HG02759 (cell line): Measurements from ENCODE around the gene CUL7.
"Not testable (repeated sequence)": the region's sequence is repeated elsewhere in the genome, so short reads cannot be mapped to it uniquely, and the experiment has no call there.

Experiments
- ATAC-seq: cut with Tn5 transposase; IDR thresholded peaks from one replicate; pipeline ENCODE4 v1.9.1; 2021; ENCODE audit warnings: mild to moderate bottlenecking, moderate library complexity; ENCODE audit not compliant: unreplicated experiment

Gene CUL7

DNA sequence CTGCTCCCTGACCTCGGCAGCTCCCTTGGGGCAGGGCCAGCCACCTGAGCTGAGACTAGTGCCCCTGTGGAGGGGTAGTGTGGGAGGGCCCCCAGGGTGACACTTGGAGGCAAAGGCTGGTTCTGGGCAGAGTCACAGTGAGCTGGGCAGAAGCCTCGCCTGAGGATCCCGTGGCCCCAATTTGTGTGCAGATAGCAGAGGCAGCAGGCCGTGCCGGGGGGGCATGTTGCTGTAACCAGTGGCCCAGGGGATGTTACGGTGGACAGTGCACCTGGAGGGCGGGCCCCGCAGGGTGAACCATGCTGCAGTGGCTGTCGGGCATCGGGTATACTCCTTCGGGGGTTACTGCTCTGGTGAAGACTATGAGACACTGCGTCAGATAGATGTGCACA is 36.7 kb downstream of the CUL7 start:
- no peak for ATAC-seq

DNA sequence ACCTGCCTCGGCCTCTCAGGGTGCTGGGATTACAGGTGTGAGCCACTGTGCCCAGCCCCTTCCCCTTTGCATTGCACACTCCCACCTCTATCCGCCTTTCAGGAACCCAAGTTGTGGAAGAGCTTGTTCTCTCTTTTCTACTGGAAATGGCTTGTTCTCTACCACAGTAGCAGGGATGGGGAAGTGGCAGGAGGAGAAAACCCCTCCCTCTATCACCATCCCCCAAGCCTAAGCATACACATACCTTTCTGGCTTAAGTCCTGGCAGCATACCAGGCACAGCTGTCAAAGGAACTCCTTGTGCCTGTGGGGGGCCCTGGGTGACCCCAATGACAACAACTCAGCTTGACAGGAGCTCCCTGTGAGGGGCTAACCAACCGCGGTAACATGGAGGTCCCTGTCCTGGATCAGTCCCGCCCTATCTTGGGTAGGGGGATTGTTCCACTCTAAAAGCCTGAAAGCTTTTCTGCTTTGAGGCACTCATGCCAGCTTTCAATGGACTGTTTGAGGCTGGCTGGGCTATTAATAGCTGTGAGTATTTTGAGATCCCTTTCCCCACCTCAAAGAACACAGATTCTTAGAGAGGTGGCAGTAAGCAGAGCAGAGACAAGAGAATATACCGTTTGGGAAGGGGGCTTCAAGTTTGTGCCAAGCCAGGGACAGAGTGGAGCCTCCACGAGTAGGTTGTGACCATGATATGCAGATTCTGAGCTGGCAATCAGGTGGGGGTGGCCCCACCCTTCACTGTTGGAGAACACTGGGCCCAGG is 37.3 kb downstream of the CUL7 start:
- no peak for ATAC-seq

DNA sequence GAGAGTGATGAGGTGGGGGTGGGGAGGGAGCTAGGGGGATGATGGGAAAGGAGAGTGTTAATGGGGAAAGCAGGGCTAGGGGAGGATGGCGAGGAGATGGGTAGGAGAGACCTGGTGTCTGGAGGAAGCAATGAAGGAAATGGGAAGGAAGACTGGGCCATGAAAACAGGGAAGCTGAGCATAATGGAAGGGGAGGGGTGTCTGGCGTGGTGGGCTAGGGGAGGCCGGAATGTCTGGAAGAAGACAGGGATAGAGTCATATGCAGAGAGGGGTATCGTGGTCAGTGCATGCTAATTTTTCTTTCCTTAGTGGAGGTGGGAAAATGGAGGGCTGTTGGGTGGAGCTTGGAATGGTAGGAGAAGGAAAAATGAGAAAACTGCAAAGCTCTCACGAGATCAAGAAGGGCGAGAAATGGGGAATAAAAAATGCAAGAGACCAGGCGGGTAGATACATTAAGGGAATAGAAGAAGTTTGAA is 39.2 kb downstream of the CUL7 start:
- no peak for ATAC-seq

DNA sequence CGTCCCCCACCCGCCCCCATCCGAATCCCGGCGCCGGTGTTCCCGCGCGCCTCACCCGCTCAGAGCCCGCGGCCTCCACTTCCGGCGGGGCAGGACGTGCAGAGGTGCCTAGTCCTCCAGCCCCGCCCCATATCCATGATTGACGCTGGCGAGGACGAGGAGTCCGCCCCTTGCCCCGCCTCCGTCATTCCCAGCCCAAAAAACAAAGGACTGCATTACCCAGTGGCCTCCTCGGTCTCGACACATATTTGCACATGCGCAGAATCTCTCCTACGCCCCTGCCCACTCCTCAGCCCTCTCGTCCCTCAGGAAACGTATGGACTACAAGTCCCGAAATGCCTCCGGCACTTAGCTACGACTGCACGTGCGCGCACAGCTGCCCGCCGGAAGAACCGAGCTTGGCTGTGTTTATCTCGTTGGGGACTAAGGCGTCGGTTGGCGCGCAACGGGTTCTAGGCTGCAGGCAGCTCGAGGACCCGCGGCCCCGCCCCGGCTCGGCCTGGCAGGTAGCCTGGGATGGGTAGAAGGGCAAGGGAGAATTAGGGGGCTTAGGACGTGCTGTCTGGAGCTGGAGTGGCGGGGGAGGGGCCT is 39.7 kb downstream of the CUL7 start, which contains the start of the genes KLHDC3 and MEA1:
TSS of gene KLHDC3 (plus strand) at position 407 of the 591 bp plus-strand sequence. CDS start 2,944 bp downstream, outside the sequence.
TSS of gene MEA1 (minus strand) at position 104 of the 591 bp plus-strand sequence. CDS start 133 bp downstream, outside the sequence.
- ATAC-seq, result peak; percentile 90

DNA sequence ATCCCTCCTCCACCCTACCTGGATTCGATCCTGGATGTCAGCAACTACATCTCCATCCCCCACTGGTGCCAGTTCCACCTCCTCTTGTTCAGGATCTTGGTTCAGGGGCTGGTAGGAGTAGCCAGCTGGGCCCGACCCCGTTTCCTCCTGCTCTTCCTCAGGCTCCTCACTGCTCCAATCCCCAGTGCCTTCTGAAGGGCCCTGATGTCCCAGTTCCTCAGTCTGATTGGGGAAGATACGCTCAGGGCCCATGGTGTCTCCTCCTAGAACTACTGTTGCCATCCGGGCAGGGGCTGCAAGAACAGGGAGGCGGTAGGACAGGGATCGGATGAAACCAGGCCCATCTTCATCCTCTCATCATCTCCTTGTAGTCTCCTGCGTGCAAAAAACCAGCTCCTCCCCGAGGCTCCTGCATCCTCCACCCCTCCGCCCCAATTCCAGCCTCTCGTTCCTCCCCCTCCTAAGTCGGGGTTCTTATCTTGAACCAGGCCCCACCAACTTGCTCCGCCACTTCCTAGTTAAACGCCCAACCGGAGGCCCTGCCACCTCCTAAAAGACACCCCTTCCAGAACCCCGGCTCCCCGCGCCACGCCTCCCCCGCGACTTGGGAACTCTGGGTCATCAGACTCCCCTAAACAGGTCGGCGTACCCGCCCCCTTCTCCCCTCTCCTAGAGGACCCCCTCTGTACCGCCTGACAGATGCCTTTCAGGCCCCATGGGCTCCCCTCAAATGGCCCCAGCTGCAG is 40.4 kb downstream of the CUL7 start:
- peak; percentile 4 for ATAC-seq

DNA sequence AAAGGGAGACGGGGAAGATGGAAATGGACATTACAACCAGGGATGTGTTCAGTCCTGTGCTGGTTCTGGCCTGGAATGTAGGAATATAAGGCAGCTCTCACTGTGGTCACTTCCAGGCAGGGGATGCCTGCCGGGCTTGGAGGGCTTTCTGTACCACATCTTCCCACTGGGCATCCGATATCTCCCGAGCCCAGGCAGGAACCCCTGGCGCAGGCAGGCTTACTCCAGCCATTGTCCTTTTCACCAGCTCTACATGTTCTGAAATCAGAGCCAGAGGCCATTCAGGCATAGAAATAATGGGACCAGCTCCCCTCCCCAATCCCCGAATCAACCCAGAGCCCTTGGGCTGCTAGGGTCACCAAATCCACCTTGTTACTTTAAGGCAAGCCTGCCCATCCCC is 41.3 kb downstream of the CUL7 start:
- no peak for ATAC-seq

DNA sequence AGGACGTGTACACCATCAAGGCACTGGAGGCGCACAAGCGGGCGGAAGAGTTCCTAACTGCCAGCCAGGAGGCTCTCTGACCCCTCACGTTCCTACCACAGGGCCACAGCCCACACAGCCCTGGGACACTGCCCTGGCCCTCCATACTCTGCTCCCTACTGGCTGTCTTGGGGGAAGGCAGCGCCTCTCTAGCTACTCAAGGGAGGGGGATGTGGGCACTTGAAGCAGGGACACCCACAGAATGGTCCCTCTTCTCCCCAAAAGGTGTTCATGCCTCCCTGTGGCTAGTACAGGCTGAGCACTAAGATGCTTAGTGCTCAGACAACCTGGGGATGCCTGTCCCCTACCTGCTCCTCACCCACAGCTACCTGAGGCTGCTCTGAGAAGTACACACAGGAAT is 42.4 kb downstream of the CUL7 start:
- ATAC-seq, result no peak

DNA sequence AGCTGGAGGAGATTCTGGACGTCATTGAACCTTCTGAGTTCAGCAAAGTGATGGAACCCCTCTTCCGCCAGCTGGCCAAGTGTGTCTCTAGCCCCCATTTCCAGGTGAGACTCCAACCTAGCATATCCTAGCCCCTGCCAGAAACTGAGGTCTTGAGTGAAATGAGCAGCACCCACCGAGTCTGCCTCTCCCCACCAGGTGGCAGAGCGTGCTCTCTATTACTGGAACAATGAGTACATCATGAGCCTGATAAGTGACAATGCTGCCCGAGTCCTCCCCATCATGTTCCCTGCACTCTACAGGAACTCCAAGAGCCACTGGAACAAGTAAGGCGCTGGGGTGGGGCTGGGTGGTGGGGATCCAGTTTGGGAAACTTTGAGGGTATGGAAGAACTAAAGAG is 44.5 kb downstream of the CUL7 start:
- ATAC-seq, result no peak

DNA sequence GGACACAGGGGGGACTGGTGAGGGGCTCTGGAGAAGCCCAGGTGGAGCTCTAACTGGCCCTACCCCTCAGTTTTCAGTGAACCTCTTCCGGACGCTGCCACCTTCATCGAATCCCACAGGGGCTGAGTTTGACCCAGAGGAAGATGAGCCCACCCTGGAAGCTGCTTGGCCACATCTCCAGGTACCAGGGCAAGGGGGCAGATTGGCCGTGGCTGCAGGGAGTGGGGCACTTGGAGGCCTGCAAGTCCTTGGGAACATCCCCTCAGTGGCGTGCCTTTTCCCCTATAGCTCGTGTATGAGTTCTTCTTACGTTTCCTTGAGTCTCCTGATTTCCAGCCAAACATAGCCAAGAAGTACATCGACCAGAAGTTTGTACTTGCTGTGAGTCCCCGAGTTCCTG is 46.5 kb downstream of the CUL7 start:
- no peak for ATAC-seq

DNA sequence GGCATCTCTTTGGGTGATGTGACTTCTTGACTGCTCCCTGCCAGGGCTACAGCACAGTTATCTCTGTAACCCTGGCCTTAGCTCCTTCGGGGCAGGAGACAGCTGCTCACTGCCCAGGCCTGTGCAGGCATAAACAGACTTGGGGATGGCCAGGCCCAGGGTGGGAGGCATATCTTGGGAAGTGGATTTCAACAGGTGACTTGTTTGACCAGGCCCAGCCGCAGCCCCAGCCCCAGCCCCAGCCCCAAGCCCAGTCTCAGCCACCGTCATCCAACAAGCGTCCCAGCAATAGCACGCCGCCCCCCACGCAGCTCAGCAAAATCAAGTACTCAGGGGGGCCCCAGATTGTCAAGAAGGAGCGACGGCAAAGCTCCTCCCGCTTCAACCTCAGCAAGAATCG is 47.4 kb downstream of the CUL7 start:
- no peak for ATAC-seq

DNA sequence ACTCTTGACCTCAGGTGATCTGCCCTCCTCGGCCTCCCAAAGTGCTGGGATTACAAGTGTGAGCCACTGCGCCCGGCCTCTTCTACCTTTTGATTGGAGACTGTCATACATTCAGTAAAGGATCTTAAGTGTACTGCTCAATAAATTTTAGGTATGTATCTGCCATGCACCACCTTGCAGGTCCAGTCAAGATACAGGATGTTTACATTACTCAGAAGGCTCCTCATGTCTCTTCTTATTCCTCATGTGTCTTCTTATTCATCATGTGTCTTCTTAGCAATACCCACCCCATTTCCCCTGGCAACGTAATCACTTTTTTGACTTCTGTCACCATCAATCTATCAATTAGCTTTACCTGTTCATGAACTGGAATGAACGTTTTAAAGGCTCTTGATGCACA is 47.8 kb downstream of the CUL7 start:
- no peak for ATAC-seq

DNA sequence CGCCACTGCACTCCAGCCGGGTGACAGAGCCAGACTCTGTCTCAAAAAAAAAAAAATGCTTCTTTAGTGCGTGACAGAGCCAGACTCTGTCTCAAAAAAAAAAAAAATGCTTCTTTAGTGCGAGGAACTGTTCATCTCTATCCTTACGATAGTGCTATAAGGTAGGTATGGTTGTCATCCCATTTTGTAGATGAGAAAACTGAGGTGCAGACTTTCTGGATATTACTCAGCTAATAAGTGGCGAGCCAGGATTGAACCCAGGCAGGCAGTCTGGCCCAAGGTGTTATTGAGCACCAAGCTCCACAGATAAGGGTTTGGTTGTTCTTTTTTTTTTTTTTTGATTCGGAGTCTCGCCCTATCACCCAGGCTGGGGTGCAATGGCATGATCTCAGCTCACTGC is 51.8 kb downstream of the CUL7 start:
- no peak for ATAC-seq

DNA sequence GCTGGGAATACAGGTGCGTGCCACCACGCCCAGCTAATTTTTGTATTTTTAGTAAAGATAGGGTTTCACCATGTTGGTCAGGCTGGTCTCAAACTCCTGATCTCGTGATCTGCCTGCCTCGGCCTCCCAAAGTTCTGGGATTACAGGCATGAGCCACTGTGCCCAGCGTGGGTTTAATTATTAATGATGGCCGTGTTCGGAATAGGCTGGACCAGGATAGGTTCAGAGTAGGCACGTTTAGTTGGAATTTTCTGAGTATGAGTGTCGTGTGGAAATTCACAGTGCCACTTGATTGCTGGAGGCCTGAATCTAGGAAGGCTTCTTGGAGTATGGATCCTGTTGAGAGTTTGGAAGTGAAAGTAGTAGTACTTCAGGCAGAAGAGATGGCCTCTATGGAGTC is 55.4 kb downstream of the CUL7 start:
- not testable (repeated sequence) for ATAC-seq

DNA sequence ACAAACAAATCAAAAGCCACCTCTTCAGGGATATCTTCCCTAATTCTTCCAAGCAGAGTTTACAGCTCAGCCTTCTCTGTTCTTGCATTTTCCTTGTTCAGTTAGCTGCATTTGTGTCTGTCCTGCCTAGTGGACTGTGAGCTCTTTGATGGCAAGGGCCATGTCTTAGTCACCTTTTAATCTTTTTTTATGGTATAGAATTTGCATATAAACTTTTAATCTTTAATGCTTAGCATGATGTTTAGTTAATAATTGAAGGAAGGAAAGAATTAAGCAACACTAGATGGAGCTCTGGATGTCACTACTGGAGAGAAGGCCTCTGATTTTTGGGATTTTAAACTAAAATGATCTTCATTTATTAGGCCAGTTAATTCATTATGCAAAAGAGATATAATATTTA is 57.1 kb downstream of the CUL7 start:
- no peak for ATAC-seq

DNA sequence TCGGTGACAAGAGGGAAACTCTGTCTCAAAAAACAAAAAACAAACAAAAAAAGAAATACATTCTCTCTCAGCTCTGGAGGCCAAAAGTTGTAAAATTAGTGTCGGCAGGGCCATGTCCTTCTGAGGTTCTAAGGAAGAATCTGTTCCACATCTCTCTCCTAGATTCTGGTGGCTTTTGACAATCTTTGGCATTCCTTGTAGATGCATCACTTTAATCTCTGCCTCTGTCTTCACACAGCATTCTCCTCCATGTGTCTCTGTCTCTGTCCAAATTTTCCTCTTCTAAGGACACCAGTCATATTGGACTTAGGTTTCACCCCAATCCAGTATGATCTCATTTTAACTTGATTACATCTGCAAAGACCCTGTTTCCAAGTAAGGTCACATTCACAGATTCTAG is 60.2 kb downstream of the CUL7 start:
- no peak for ATAC-seq

DNA sequence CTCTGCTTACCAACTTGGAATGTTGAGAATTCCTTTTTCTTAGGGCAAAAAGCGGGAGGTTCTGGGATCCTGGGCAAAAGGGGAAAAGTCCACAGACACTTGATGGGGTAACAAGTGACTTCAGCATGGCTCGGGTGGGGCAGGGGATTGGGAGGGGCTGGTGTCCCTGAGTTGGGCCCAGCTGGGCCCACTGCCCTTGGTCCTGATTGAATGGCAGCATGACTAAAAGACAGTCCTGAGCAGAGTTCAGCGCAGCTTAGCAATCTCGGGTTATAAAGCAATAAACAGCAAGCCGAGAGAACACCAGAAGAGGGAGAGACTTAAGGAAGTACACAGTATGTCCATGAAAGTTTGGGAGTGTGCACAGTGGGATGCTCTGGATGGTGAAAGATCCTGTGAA is 63.7 kb downstream of the CUL7 start:
- no peak for ATAC-seq

DNA sequence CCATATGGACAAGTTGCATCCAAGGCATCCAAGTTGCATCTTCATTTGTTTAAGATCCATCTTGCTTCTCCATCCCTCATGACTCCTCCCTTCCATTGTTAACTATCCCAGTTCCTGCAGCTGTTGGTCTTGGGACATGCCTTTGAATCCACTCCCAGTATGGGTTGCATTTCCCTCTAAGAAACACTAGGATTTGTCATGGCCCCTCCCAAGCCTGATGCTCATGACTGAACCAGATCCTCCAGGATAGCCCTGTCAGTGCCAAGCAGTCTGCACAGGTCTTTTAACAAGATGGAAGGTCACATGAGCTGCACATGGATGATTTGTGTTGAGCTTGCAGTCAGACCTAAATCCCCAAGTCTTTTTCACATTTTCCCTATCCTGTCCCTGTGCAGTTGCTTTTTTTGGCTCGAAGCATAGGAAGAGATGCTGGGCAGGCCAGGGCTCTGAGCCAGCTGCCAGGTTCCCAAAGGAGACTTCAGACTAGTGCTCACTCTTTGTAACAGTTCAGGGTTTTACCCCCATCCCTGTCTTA is 65.1 kb downstream of the CUL7 start:
- no peak for ATAC-seq
